IPS-15b (cell line): ENCODE measurements around the gene EVL.

Experiments used
- H3K27me3 ChIP-seq: one replicate; pipeline ENCODE4 v1.6.1; 2013; ENCODE audit warnings: low read length; ENCODE audit not compliant: control insufficient read depth, insufficient read depth
- H3K36me3 ChIP-seq: one replicate; pipeline ENCODE4 v1.6.1; 2013; ENCODE audit warnings: low read length; ENCODE audit not compliant: control insufficient read depth, insufficient read depth
- H3K4me1 ChIP-seq: one replicate; pipeline ENCODE4 v1.6.1; 2013; ENCODE audit warnings: mild to moderate bottlenecking, low read length; ENCODE audit not compliant: control insufficient read depth, insufficient read depth
- H3K4me3 ChIP-seq: one replicate; pipeline ENCODE4 v1.5.1; 2013; ENCODE audit warnings: low read depth, low read length
- H3K9ac ChIP-seq: one replicate; pipeline ENCODE4 v1.6.1; 2013; ENCODE audit warnings: low read depth, mild to moderate bottlenecking, low read length
- H3K9me3 ChIP-seq: one replicate; pipeline ENCODE4 v1.6.1; 2013; ENCODE audit warnings: mild to moderate bottlenecking, low read length; ENCODE audit not compliant: control insufficient read depth, insufficient read depth

The EVL gene

GRCh38 chr14:100119251-100119650 is 54.0 kb downstream of the EVL start:
- no peak overlapping the region for H3K4me3 ChIP-seq
- no peaks in the 10 kb centered on the region for H3K27me3 ChIP-seq
- no peaks in the 10 kb centered on the region for H3K9me3 ChIP-seq
- H3K36me3 ChIP-seq: peaks cover 6% of the 10 kb centered on the region
- no peaks in the 10 kb centered on the region for H3K4me1 ChIP-seq
- no peak overlapping the region for H3K9ac ChIP-seq

GRCh38 chr14:100120522-100121269 is 55.5 kb downstream of the EVL start:
- Histone ChIP-seq H3K9me3 (no peaks in the 10 kb centered on the region), H3K9ac (no peak overlapping the region), H3K36me3 (peaks cover 14% of the 10 kb centered on the region), H3K27me3 (no peaks in the 10 kb centered on the region), H3K4me3 (no peak overlapping the region), H3K4me1 (no peaks in the 10 kb centered on the region)

- Histone ChIP-seq H3K9me3 (no peaks in the 10 kb centered on the region), H3K4me3 (no peak overlapping the region), H3K27me3 (no peaks in the 10 kb centered on the region), H3K36me3 (peaks cover 19% of the 10 kb centered on the region), H3K9ac (no peak overlapping the region), H3K4me1 (no peaks in the 10 kb centered on the region)
Measured at GRCh38 chr14:100121643-100122480, 56.6 kb downstream of the EVL start.

GRCh38 chr14:100122481-100123223 is 57.4 kb downstream of the EVL start:
- Histone ChIP-seq H3K4me1 (no peaks in the 10 kb centered on the region), H3K27me3 (no peaks in the 10 kb centered on the region), H3K9me3 (no peaks in the 10 kb centered on the region), H3K36me3 (peaks cover 21% of the 10 kb centered on the region), H3K4me3 (no peak overlapping the region), H3K9ac (no peak overlapping the region)

- Histone ChIP-seq H3K36me3 (peaks cover 21% of the 10 kb centered on the region), H3K4me1 (no peaks in the 10 kb centered on the region)
Measured at GRCh38 chr14:100123618-100124017, 58.4 kb downstream of the EVL start.

GRCh38 chr14:100124551-100125088 is 59.4 kb downstream of the EVL start:
- H3K4me1 ChIP-seq: no peaks in the 10 kb centered on the region
- peaks cover 21% of the 10 kb centered on the region for H3K36me3 ChIP-seq
- no peaks in the 10 kb centered on the region for H3K9me3 ChIP-seq
- no peak overlapping the region for H3K4me3 ChIP-seq
- no peak overlapping the region for H3K9ac ChIP-seq
- H3K27me3 ChIP-seq: no peaks in the 10 kb centered on the region

More at GRCh38 chr14:100123618-100124017, 58.4 kb downstream of the EVL start:
- Histone ChIP-seq H3K4me3 (no peak overlapping the region), H3K9ac (no peak overlapping the region), H3K27me3 (no peaks in the 10 kb centered on the region), H3K9me3 (no peaks in the 10 kb centered on the region)

- H3K4me1 ChIP-seq: peaks cover 5% of the 10 kb centered on the region
- H3K36me3 ChIP-seq: peaks cover 21% of the 10 kb centered on the region
- no peaks in the 10 kb centered on the region for H3K27me3 ChIP-seq
- H3K4me3 ChIP-seq: no peak overlapping the region
- no peaks in the 10 kb centered on the region for H3K9me3 ChIP-seq
- no peak overlapping the region for H3K9ac ChIP-seq
Measured at GRCh38 chr14:100126401-100126800, 61.2 kb downstream of the EVL start.

- Histone ChIP-seq H3K9me3 (no peaks in the 10 kb centered on the region), H3K4me1 (peaks cover 5% of the 10 kb centered on the region)
Measured at GRCh38 chr14:100127853-100128455, 62.7 kb downstream of the EVL start.

GRCh38 chr14:100128688-100129087 is 63.5 kb downstream of the EVL start:
- H3K9me3 ChIP-seq: no peaks in the 10 kb centered on the region
- no peaks in the 10 kb centered on the region for H3K27me3 ChIP-seq
- H3K4me1 ChIP-seq: peaks cover 5% of the 10 kb centered on the region
- no peak overlapping the region for H3K9ac ChIP-seq
- no peak overlapping the region for H3K4me3 ChIP-seq
- peaks cover 18% of the 10 kb centered on the region for H3K36me3 ChIP-seq

More at GRCh38 chr14:100127853-100128455, 62.7 kb downstream of the EVL start:
- Histone ChIP-seq H3K27me3 (no peaks in the 10 kb centered on the region), H3K36me3 (peaks cover 21% of the 10 kb centered on the region), H3K4me3 (no peak overlapping the region), H3K9ac (no peak overlapping the region)

GRCh38 chr14:100129161-100129589 is 64.0 kb downstream of the EVL start:
- peaks cover 5% of the 10 kb centered on the region for H3K4me1 ChIP-seq
- no peak overlapping the region for H3K9ac ChIP-seq
- no peaks in the 10 kb centered on the region for H3K9me3 ChIP-seq
- peaks cover 15% of the 10 kb centered on the region for H3K36me3 ChIP-seq
- H3K4me3 ChIP-seq: no peak overlapping the region
- no peaks in the 10 kb centered on the region for H3K27me3 ChIP-seq

GRCh38 chr14:100130521-100130920 is 65.3 kb downstream of the EVL start:
- no peaks in the 10 kb centered on the region for H3K27me3 ChIP-seq
- peaks cover 5% of the 10 kb centered on the region for H3K4me1 ChIP-seq
- no peak overlapping the region for H3K4me3 ChIP-seq
- no peak overlapping the region for H3K9ac ChIP-seq
- peaks cover 10% of the 10 kb centered on the region for H3K36me3 ChIP-seq
- no peaks in the 10 kb centered on the region for H3K9me3 ChIP-seq
